T-helper 2 cell treated with Interferon-gamma antibody and Interleukin-4, amounts not matched to agents 5 μg/mL and 100 μg/mL, for 36 hours (primary cell): ENCODE results near the gene MDH1B.

Experiments used
- DNase-seq: peaks from one replicate; pipeline ENCODE4 v3.0.0; 2021; ENCODE audit warnings: low spot score
- H3K27ac Mint-ChIP-seq: one replicate; pipeline ENCODE4 v1.8.0; 2021; ENCODE audit warnings: mild to moderate bottlenecking, mixed read lengths
- H3K27me3 Mint-ChIP-seq: one replicate; pipeline ENCODE4 v1.8.0; 2021; ENCODE audit warnings: low read depth, mixed read lengths
- H3K36me3 Mint-ChIP-seq: one replicate; pipeline ENCODE4 v1.8.0; 2021; ENCODE audit warnings: low read depth, mixed read lengths
- H3K4me1 Mint-ChIP-seq: one replicate; pipeline ENCODE4 v1.8.0; 2021; ENCODE audit warnings: low read depth, mixed read lengths
- H3K4me3 Mint-ChIP-seq: one replicate; pipeline ENCODE4 v1.8.0; 2022; ENCODE audit warnings: mild to moderate bottlenecking, moderate library complexity, mixed read lengths
- H3K9me3 Mint-ChIP-seq: one replicate; pipeline ENCODE4 v1.8.0; 2021; ENCODE audit warnings: mixed read lengths

The MDH1B gene

GRCh38 chr2:206792645-206793044, 27.5 kb upstream of the MDH1B start:
- Mint-ChIP-seq H3K4me1 (peaks cover 1% of the 10 kb centered on the region), H3K36me3 (peaks cover 31% of the 10 kb centered on the region), H3K4me3 (no peak overlapping the region), H3K27me3 (no peaks in the 10 kb centered on the region), H3K9me3 (no peaks in the 10 kb centered on the region), H3K27ac (no peak overlapping the region)
- no peak for DNase-seq

GRCh38 chr2:206790311-206790935, 25.3 kb upstream of the MDH1B start:
- Mint-ChIP-seq H3K27me3 (no peaks in the 10 kb centered on the region), H3K27ac (no peak overlapping the region), H3K4me3 (no peak overlapping the region), H3K9me3 (no peaks in the 10 kb centered on the region), H3K36me3 (peaks cover 37% of the 10 kb centered on the region), H3K4me1 (peaks cover 1% of the 10 kb centered on the region)
- no peak for DNase-seq

- Mint-ChIP-seq H3K4me1 (peaks cover 2% of the 10 kb centered on the region), H3K36me3 (peaks cover 55% of the 10 kb centered on the region), H3K4me3 (no peak overlapping the region), H3K9me3 (peaks cover 8% of the 10 kb centered on the region), H3K27ac (peak overlapping the region; percentile 33), H3K27me3 (no peaks in the 10 kb centered on the region)
- no peak for DNase-seq
These were observed 19.6 kb upstream of the MDH1B start for GRCh38 chr2:206784559-206785353.

GRCh38 chr2:206783718-206784117, 18.6 kb upstream of the MDH1B start:
- DNase-seq = no peak
- peaks cover 2% of the 10 kb centered on the region for H3K4me1 Mint-ChIP-seq
- H3K36me3 Mint-ChIP-seq = peaks cover 56% of the 10 kb centered on the region
- H3K27ac Mint-ChIP-seq = no peak overlapping the region
- peaks cover 11% of the 10 kb centered on the region for H3K9me3 Mint-ChIP-seq
- H3K4me3 Mint-ChIP-seq = no peak overlapping the region
- no peaks in the 10 kb centered on the region for H3K27me3 Mint-ChIP-seq

- peaks cover 33% of the 10 kb centered on the region for H3K9me3 Mint-ChIP-seq
- DNase-seq = no peak
- H3K4me1 Mint-ChIP-seq = peaks cover 2% of the 10 kb centered on the region
- H3K27ac Mint-ChIP-seq = no peak overlapping the region
- no peaks in the 10 kb centered on the region for H3K27me3 Mint-ChIP-seq
- peaks cover 78% of the 10 kb centered on the region for H3K36me3 Mint-ChIP-seq
- H3K4me3 Mint-ChIP-seq = no peak overlapping the region
These were observed 15.5 kb upstream of the MDH1B start for GRCh38 chr2:206780671-206781070.

GRCh38 chr2:206776432-206776831, 11.3 kb upstream of the MDH1B start:
- H3K27me3 Mint-ChIP-seq = no peaks in the 10 kb centered on the region
- no peak overlapping the region for H3K27ac Mint-ChIP-seq
- peaks cover 34% of the 10 kb centered on the region for H3K9me3 Mint-ChIP-seq
- peaks cover 77% of the 10 kb centered on the region for H3K36me3 Mint-ChIP-seq
- DNase-seq = no peak
- H3K4me1 Mint-ChIP-seq = peaks cover 3% of the 10 kb centered on the region
- no peak overlapping the region for H3K4me3 Mint-ChIP-seq

GRCh38 chr2:206774871-206775270, 9.7 kb upstream of the MDH1B start:
- peaks cover 1% of the 10 kb centered on the region for H3K4me1 Mint-ChIP-seq
- H3K4me3 Mint-ChIP-seq = no peak overlapping the region
- no peak overlapping the region for H3K27ac Mint-ChIP-seq
- H3K36me3 Mint-ChIP-seq = peaks cover 71% of the 10 kb centered on the region
- no peaks in the 10 kb centered on the region for H3K27me3 Mint-ChIP-seq
- H3K9me3 Mint-ChIP-seq = peaks cover 28% of the 10 kb centered on the region
- no peak for DNase-seq

GRCh38 chr2:206766057-206766930, 1.2 kb upstream of the MDH1B start:
- H3K36me3 Mint-ChIP-seq = peaks cover 21% of the 10 kb centered on the region
- peaks cover 20% of the 10 kb centered on the region for H3K4me1 Mint-ChIP-seq
- peaks cover 2% of the 10 kb centered on the region for H3K27me3 Mint-ChIP-seq
- H3K27ac Mint-ChIP-seq = peak overlapping the region; percentile 97
- peak overlapping the region; percentile 90 for H3K4me3 Mint-ChIP-seq
- H3K9me3 Mint-ChIP-seq = no peaks in the 10 kb centered on the region
- no peak for DNase-seq

GRCh38 chr2:206764673-206765241, 371 bp downstream of the MDH1B start:
- Mint-ChIP-seq H3K36me3 (peaks cover 14% of the 10 kb centered on the region), H3K4me1 (peaks cover 20% of the 10 kb centered on the region), H3K4me3 (peak overlapping the region; percentile 90), H3K27ac (peak overlapping the region; percentile 97), H3K9me3 (no peaks in the 10 kb centered on the region), H3K27me3 (peaks cover 5% of the 10 kb centered on the region)
- DNase-seq = no peak

- Mint-ChIP-seq H3K27me3 (peaks cover 26% of the 10 kb centered on the region), H3K27ac (no peak overlapping the region), H3K4me1 (no peaks in the 10 kb centered on the region), H3K9me3 (no peaks in the 10 kb centered on the region), H3K36me3 (no peaks in the 10 kb centered on the region), H3K4me3 (no peak overlapping the region)
- no peak for DNase-seq
These were observed 8.3 kb downstream of the MDH1B start for GRCh38 chr2:206756816-206757215.

GRCh38 chr2:206740800-206741199, 24.3 kb downstream of the MDH1B start:
- no peaks in the 10 kb centered on the region for H3K36me3 Mint-ChIP-seq
- no peaks in the 10 kb centered on the region for H3K9me3 Mint-ChIP-seq
- peaks cover 7% of the 10 kb centered on the region for H3K27me3 Mint-ChIP-seq
- no peak overlapping the region for H3K27ac Mint-ChIP-seq
- H3K4me3 Mint-ChIP-seq = no peak overlapping the region
- no peak for DNase-seq
- H3K4me1 Mint-ChIP-seq = no peaks in the 10 kb centered on the region

GRCh38 chr2:206739271-206739670, 25.9 kb downstream of the MDH1B start:
- no peak overlapping the region for H3K27ac Mint-ChIP-seq
- no peaks in the 10 kb centered on the region for H3K9me3 Mint-ChIP-seq
- peaks cover 9% of the 10 kb centered on the region for H3K27me3 Mint-ChIP-seq
- H3K4me3 Mint-ChIP-seq = no peak overlapping the region
- H3K36me3 Mint-ChIP-seq = no peaks in the 10 kb centered on the region
- H3K4me1 Mint-ChIP-seq = no peaks in the 10 kb centered on the region
- no peak for DNase-seq

- H3K27ac Mint-ChIP-seq = no peak overlapping the region
- H3K36me3 Mint-ChIP-seq = no peaks in the 10 kb centered on the region
- peak; percentile 5 for DNase-seq
- no peaks in the 10 kb centered on the region for H3K4me1 Mint-ChIP-seq
- no peak overlapping the region for H3K4me3 Mint-ChIP-seq
- no peaks in the 10 kb centered on the region for H3K9me3 Mint-ChIP-seq
- H3K27me3 Mint-ChIP-seq = peaks cover 8% of the 10 kb centered on the region
These were observed 28.2 kb downstream of the MDH1B start for GRCh38 chr2:206736935-206737334.

- Mint-ChIP-seq H3K36me3 (no peaks in the 10 kb centered on the region), H3K27ac (no peak overlapping the region), H3K9me3 (no peaks in the 10 kb centered on the region), H3K4me3 (no peak overlapping the region), H3K4me1 (no peaks in the 10 kb centered on the region), H3K27me3 (peaks cover 2% of the 10 kb centered on the region)
- no peak for DNase-seq
These were observed 31.8 kb downstream of the MDH1B start for GRCh38 chr2:206733341-206733740.
